Stimulated activated CD4-positive, alpha-beta T cell treated with anti-CD3 and anti-CD28 coated beads, TNF-alpha, amount 100 ng/mL, for 1 hour (primary cell): ENCODE measurements around the gene PPP2R2C.

Experiments
- DNase-seq, 3 donors: peaks; one replicate each; pipeline ENCODE4 v3.0.0-alpha.2; 2020; ENCODE audit warnings: low read depth in 3 of 3, low spot score in 1 of 3

Gene PPP2R2C

DNA sequence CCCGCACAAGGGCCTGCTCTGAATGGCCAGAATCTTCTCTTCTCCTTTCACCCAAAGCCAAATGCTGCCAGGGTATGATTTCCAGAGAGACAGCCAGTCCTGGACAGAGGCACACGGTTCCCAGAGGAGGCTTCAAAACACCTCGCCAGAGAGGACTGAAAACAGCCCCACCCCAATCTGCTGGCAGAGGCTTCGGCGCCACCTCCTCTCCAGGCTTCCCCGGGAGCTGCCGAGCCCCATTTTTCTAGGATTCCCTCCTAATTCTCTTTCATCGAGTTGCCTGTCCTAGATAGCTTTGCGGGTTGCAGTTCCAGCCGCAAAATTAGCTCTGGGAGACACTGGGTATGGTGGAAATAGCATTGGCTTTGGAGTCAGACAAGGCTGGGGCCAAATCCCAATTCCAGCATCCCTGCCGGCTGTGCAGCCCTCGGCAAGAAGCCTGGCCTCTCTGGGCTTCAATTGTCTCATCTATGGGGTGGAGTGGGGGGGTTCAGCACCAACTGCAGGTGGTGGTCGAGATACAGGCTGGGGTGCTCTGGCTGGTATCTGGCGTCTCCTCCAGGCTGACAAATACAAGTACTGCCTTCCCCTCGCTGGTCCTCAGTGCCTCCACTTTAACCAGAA, 22.6 kb downstream of the PPP2R2C start:
- no peak for DNase-seq

DNA sequence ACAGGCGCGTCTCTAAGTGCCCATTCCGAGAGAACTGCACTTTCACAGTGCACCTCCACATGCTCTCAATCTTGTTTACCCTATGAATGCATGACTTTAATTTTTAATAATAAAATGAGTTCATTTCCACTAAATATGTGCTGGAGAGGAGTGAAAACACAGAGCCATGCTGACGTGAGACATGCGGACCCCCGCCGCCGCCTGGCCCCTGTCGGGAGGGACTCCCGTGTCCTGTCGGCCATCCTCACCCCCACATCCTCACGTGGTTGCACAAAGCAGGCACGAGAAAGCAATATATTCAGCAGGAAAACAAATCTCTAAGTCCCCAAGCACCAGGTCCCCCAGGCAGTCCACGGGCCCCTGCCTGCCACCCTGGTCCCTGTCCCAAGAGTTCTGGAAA, 23.1 kb downstream of the PPP2R2C start:
- no peak for DNase-seq

DNA sequence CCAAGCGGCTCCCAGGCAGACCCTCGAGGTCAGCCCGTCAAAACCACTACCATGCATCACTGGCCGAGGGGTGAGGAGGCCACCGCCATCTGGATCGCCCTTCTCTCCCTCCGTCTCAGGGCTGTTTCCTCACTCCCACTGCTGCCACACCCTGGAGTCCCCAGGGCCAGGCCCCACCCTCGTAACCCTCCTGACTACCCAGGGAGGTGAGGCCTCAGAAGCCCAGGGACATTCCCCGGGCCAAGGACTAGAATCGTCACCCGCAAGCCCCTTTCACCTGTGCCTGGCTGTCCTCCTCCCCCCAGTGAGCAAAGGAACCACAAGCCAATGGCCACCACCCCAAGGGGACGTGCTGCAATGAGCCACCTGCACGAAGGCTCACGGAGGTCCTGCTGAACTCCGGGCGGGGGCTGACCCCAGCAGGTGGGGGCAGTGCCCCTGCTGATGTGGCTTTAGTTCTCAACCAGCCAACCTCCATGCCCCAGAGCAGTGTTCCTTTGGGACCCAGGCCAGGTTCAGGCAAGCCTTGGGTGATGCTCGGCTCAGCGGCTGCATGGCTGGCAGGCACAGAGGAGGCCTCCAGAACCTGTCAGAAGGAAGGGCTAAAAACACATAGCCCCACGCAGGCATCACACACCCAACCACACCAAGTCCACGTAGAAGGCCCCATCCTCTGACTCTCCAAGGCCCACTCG, 23.8 kb downstream of the PPP2R2C start:
- no peak for DNase-seq

DNA sequence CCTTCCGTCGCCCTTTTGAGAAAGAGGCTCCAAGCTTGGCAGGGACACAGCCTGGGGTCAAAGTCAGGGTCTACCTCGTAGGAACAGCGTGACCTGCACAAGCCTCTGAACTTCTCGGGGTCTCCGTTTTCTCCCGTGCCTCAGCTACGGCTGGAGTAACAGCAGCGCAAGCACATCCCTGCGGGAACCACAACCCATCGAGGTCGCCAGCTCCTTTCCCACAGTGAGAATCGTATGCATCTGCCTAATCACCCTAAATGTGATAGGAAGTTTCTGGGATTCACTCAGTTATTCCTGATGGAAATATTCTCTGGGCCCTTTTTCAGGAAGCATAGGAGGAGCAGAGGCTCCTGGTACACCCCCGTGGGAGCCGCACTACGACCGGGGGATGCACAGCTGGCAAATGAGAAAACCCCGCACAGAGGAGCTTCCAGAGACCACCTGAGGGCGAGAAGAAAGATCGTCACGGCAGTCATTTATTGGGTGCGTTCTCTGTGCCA, 24.7 kb downstream of the PPP2R2C start:
- DNase-seq = no peak

DNA sequence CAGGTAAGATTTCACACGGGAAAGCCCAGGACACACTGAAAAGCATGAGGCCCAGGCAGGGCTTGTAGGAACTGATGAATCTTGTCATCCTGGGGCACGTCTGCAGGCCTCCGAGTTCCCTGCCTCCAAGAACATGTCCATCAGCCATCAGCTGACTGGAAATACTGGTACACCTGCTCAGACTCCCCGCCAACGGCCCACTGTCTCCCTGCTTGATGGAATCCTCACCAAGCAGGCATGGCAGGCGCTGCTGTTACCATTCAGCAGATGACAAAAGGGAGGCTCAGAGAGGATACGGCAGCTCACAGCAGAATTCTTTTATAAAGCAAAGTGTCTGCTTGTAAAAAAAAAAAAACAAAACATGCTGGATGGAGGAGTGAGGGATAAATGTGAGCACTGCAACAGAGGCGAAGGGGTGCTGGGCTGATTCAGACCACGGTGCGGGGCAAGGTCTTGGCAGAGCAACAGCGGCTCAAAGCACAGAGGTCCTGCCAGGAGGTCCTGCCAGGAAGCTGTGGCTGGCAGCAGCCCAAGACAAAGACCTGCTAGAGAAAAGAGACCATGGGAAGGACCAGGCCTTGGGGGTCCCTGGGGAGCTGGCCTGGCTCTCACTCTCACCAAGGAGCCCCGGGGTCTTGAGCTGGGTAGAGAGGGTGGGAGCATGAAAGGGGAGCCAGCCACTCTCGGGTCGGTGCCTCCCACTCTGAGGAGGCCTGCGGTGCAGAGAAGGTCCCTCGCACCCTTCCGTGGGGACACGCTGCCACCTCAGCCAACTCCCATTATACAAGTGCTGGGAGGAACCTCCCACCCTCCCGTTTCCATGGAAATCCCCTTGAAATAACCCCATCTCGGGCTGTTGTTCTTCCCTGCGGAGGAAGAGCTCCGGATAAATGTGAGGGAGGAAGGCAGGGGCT, 25.6 kb downstream of the PPP2R2C start:
- no peak for DNase-seq

DNA sequence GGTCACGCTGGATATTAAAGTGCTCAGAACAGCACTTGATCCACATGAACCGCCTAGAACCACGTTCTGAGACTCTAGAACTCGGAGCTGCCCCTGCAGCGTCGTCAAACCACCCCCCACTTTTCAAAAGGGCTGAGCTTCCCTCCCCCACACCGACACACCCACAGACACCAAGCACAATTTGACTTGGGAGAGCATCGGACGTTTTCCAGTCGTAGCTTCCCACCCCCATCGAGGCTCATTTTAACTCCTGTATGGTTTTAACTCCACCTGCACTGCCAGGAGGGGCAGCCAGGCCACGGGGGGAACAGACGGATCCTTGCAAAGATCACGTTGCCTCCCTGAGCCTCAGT, 26.3 kb downstream of the PPP2R2C start:
- no peak for DNase-seq

DNA sequence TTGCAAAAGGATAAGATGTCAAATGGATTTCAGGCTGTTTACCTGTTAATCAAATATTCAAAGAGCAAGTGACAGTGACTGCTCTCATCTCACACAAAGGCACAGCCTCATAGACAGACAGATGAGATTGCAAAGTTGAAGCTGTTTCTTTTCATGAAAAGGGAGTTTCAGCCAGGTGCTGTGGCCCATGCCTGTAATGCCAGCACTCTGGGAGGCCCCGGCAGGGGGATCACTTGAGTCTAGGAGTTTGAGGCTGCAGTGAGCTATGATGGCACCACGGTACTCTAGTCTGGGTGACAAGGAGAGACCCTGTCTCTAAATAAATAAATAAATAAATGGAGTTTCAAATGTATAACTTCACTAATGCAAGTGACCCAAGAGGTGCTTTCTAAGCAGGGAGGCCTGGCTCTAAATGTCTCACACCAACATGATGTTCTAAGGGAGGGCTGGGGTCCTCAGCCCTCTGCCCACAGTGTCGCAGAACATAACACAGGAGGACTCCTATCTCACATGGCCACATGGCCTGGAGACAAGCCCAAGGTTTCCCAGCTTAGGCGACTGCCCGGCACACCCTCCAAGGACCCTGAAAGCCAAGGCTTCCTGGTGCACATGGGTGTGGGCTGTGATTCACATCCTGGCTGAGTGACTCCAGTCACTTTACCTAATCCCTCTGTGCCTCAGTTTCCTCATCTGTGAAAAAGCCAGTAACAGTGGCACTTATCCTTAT, 26.8 kb downstream of the PPP2R2C start:
- no peak for DNase-seq

GRCh38 chr4:6444582-6444981, 27.8 kb downstream of the PPP2R2C start:
- DNase-seq = no peak

GRCh38 chr4:6443035-6444023, 29.1 kb downstream of the PPP2R2C start:
- no peak for DNase-seq

- no peak for DNase-seq
These were observed 29.9 kb downstream of the PPP2R2C start for GRCh38 chr4:6442555-6442954.

DNA sequence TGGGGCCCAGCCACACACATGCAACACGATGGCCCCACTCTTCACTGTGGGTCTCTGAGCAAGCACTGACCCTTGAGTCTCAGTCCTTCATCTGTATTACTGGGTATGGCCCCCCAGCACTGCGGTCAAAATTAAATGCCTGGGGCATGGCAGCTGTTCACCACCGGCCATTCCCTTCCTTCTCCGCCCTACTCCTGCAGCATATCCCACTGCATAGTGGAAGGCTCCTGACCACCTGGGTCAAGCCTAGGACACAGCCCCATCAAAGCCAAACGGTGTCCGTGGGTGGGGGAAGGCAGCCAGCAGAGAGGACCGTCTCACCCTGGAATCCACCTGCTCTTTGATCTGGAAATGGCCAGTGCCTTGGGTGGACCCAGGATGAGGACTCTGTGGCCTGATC, 30.7 kb downstream of the PPP2R2C start:
- DNase-seq = no peak

DNA sequence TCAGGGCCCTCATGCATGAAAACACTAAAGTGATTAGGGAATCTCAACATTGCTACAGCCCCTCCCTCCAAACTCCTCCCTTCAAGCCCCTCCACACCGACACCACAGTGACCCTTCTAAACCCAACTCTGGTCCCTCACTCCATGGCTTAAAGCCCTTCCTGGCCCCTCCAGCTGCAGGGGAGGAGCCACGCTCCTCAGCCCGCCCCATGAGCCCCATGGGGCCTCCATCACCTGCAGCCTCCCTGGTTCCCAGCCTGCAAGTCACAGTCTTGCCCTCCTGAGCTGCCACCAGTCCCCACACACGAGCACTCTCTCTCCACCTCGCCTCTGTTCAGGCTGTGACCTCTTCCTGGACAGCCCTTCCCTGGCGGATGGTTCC, 31.2 kb downstream of the PPP2R2C start:
- DNase-seq = no peak

DNA sequence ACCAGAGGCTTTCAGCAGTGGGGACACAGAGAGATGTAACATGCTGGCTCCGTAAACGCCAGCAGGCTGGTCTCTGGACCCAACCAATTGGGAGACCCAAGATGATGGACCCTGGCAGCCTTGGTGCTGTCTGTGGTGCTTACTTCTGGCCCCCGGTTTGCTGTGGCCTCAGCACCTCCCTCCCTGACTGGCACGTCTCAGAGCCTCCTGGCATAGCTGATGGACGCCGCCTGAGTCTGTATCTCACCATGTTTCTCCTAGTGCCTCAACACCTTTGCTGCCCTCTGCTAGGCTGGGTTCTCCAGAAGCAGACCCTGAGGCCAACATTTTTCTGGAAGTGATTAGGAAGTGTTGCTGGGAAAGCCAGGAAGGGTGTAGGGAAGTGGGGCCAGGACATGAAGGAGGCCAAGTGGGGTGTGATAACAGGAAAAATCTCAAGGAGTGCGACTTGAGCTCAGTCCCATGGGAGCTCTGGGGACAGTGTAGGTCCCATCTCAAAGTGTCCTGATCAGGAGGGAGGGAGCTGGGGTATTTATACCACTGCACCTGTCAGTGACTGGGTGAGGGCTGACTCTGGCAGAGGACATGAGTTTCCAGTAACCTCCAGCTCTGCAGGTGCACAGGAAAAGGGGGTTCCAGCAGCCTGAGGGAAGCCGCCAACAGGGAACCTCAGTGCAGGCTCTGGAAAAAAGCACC, 31.8 kb downstream of the PPP2R2C start:
- DNase-seq = no peak

- no peak for DNase-seq
These were observed 33.2 kb downstream of the PPP2R2C start for GRCh38 chr4:6439120-6439762.

DNA sequence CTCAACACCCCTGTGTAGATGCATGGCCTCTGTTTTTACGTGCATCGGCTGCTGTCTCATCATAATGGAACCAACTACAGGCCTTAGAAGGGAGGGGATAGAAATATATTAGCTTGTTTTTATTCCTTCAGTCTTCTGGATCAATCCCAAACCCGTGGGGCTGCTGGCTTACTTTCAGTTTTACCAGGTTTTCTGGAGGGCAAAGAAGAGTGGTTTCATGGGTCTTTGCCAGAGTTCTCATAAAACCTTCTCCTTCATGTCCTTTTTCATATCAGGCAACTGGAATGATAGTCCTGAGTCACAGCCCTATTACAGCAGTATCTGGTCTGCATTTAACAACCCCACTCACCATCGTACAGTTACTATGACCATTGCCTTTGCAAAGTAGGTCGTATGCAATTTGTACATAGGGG, 34.6 kb downstream of the PPP2R2C start:
- no peak for DNase-seq

DNA sequence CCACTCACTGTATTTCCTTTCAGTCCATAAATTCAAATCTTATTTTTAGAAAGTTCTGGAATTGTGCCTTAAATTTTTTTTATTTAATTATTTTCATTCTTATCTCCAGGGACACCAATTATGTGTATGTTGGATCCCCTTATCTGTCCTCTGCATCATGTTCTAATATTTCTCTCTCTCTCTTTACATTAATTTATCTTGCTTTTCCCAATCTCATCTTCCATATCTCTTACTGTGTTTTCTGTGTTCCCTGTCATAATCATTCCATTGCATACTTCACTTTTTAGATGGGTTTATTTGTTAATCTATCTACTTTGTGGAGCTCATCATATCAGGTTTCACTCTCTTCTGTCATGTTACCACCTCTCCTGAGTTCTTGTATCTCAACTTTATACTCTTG, 37.4 kb downstream of the PPP2R2C start:
- no peak for DNase-seq

- DNase-seq = no peak
These were observed 41.5 kb downstream of the PPP2R2C start for GRCh38 chr4:6430927-6431326.

- DNase-seq = no peak
These were observed 44.8 kb downstream of the PPP2R2C start for GRCh38 chr4:6427439-6428090.
